Measurements from ENCODE around the gene IFITM2. TPM values are rescaled to one million over a fixed set of nuclear protein-coding genes. Genes with fewer than 3 reads are reported as not detected.
A peak's percentile ranks its signal among the peaks of the same experiment; 100 is the strongest.

IFITM2 gene
- total and polyA plus RNA-seq, 2 experiments from 2014 or later, result 91.2 to 857 TPM

DNA sequence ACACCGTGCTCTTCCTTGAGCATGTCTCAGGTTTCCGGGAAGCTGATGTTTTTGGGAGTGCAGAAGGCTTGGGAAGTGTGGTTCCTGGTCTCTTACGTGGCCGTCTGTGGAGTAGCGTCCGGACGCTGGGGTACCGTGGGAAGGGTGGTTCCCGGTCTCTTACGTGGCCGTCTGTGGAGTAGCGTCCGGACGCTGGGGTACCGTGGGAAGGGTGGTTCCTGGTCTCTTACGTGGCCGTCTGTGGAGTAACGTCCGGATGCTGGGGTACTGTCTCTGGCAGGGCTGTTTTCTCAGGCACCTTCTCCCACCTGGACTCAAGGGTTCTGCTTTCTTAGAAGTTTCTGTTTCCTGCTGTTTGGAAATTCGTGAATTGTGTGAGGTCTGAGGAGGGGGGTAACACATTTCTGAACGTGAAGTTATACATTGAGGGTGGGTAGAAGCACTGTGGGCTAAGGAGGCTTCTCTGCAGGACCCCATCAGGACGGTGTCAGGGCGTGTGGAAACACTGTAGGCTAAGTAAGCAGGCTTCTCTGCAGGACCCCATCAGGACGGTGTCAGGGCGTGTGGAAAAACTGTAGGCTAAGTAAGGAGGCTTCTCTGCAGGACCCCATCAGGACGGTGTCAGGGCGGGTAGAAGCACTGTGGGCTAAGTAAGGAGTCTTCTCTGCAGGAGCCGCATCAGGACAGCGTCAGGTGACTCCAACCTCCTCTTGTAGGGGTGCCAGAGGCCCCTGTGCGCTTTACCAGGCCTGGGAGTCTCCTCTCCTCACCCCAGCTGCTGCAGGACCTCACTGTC is 18.4 kb downstream of the IFITM2 start (continued):
- TF ChIP-seq, protein P1, sequence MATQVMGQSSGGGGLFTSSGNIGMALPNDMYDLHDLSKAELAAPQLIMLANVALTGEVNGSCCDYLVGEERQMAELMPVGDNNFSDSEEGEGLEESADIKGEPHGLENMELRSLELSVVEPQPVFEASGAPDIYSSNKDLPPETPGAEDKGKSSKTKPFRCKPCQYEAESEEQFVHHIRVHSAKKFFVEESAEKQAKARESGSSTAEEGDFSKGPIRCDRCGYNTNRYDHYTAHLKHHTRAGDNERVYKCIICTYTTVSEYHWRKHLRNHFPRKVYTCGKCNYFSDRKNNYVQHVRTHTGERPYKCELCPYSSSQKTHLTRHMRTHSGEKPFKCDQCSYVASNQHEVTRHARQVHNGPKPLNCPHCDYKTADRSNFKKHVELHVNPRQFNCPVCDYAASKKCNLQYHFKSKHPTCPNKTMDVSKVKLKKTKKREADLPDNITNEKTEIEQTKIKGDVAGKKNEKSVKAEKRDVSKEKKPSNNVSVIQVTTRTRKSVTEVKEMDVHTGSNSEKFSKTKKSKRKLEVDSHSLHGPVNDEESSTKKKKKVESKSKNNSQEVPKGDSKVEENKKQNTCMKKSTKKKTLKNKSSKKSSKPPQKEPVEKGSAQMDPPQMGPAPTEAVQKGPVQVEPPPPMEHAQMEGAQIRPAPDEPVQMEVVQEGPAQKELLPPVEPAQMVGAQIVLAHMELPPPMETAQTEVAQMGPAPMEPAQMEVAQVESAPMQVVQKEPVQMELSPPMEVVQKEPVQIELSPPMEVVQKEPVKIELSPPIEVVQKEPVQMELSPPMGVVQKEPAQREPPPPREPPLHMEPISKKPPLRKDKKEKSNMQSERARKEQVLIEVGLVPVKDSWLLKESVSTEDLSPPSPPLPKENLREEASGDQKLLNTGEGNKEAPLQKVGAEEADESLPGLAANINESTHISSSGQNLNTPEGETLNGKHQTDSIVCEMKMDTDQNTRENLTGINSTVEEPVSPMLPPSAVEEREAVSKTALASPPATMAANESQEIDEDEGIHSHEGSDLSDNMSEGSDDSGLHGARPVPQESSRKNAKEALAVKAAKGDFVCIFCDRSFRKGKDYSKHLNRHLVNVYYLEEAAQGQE (IDR thresholded peaks at IDR 0.05; ENCODE audit: unreplicated experiment), result no peak
- TF ChIP-seq EZH2phosphoT487 (IDR thresholded peaks at IDR 0.05; ENCODE audit: unreplicated experiment) (no peak), ZNF331 (CRISPR knock-in tag; IDR thresholded peaks at IDR 0.05; ENCODE audit: low read depth) (no peak)

DNA sequence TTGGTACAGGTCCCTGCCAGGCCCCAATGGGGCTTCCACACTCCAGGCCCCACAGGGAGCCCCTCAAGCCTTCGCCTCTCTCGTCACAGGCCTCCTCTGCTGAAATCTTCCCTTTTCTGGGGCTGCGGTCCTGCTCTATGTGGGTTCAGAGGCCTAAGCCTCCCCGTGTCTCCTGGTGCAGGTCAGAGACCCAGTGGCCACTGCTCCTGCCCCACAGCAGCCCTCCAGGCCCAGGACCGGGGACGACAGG is 18.9 kb downstream of the IFITM2 start:
- Histone ChIP-seq H3K4me3 (no peak overlapping the region), H2AFZ (0 out of 2 replicates have a peak overlapping the region, but pooled peaks have one; percentile 28), H3K27me3 (ENCODE audit: insufficient read depth) (no peaks in the 10 kb centered on the region), H3K9me2 (ENCODE audit: insufficient read depth) (no peaks in the 10 kb centered on the region), H3K4me2 (no peak overlapping the region), H4K20me1 (replicated peaks; ENCODE audit: insufficient read depth) (no peaks in the 10 kb centered on the region), H3K27ac (ENCODE audit: low read depth) (no peak overlapping the region), H3K36me3 (ENCODE audit: insufficient read depth) (no peaks in the 10 kb centered on the region), H3K79me2 (replicated peaks; ENCODE audit: insufficient read depth) (no peaks in the 10 kb centered on the region), H3K4me1 (ENCODE audit: insufficient read depth) (peaks cover 6% of the 10 kb centered on the region), H3F3A (replicated peaks; ENCODE audit: low read depth) (0 out of 2 replicates have a peak, but pooled peaks cover 15% of the 10 kb centered on the region)
- H3K36me3 Mint-ChIP-seq (ENCODE audit: low read depth), result peaks cover 11% of the 10 kb centered on the region; the same call in 2 of the 3 replicates
- peaks cover 6% of the 10 kb centered on the region; the same call in 2 of the 3 replicates for H3K9me3 Mint-ChIP-seq
- ATAC-seq (peak; percentile 13), DNase-seq (ENCODE audit: low spot score) (no peak)
- TF ChIP-seq EZH2 (IDR thresholded peaks at IDR 0.05; ENCODE audit: low read depth, unreplicated experiment), result no peak
- TF ChIP-seq STAT1 (IDR thresholded peaks at IDR 0.05; ENCODE audit: unreplicated experiment), result no peak
- peaks cover 33% of the 10 kb centered on the region for H3K4me1 Mint-ChIP-seq
- no peak overlapping the region for H3K27ac Mint-ChIP-seq
- H3K27me3 Mint-ChIP-seq (ENCODE audit: insufficient read depth, low read depth, poor library complexity), result peaks cover 17% of the 10 kb centered on the region
- no peak overlapping the region for H3K4me3 Mint-ChIP-seq

DNA sequence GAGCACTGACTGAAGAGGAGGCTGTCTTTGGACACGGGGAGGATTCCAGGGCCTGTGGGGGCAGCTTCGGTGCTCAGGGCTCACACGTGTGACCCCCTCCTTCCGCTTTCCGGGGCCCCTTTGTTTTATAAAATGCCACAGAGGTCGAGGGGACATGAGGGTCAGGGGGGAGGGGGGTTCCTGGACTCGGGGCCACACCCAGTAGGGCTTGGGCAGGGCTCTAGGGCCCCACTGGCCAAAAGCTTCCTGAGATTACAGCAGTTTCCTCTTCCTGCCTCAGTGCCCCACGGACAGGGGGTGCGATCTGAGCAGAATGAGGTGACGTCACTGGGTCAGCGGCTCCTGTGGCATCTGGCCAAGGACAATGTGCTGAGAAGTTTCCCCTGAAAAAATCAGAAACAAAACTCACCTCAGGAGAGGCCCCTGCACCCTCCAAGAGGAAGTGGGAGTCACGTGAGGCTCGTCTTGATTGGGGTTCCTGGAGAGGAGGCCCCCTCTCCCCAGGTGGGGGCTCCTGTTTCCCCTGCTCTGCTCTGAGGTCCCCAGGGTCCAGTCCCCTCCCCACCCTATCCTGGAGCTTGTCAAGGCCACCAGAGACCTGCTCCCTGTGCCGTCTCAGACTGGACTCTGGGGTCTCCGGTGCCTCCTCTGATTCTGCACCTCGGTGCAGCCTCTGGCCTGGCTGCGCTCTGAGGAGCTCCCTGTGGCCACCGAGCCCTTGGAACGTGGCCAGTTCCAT is 19.4 kb downstream of the IFITM2 start:
- Histone ChIP-seq H3K4me3 (no peak overlapping the region), H3K27me3 (ENCODE audit: insufficient read depth) (no peaks in the 10 kb centered on the region), H3K36me3 (ENCODE audit: insufficient read depth) (no peaks in the 10 kb centered on the region; the same call in 1 of the 2 replicates), H3F3A (replicated peaks; ENCODE audit: low read depth) (0 out of 2 replicates have a peak, but pooled peaks cover 15% of the 10 kb centered on the region), H3K27ac (ENCODE audit: low read depth) (no peak overlapping the region), H3K4me2 (no peak overlapping the region), H3K9me2 (ENCODE audit: insufficient read depth) (no peaks in the 10 kb centered on the region), H3K79me2 (replicated peaks; ENCODE audit: insufficient read depth) (no peaks in the 10 kb centered on the region), H2AFZ (0 out of 2 replicates have a peak overlapping the region, but pooled peaks have one; percentile 28), H3K4me1 (ENCODE audit: insufficient read depth) (peaks cover 6% of the 10 kb centered on the region), H4K20me1 (replicated peaks; ENCODE audit: insufficient read depth) (no peaks in the 10 kb centered on the region)
- DNase-seq (ENCODE audit: low spot score) (no peak), ATAC-seq (no peak)
- Mint-ChIP-seq H3K4me3 (no peak overlapping the region), H3K27me3 (ENCODE audit: insufficient read depth, low read depth, poor library complexity) (peaks cover 17% of the 10 kb centered on the region), H3K4me1 (peaks cover 33% of the 10 kb centered on the region), H3K36me3 (ENCODE audit: low read depth) (peaks cover 13% of the 10 kb centered on the region; the same call in 2 of the 3 replicates), H3K27ac (no peak overlapping the region), H3K9me3 (peaks cover 6% of the 10 kb centered on the region; the same call in 2 of the 3 replicates)
- TF ChIP-seq NANOG (IDR thresholded peaks at IDR 0.05; ENCODE audit: borderline replicate concordance) (no peak), EZH2phosphoT487 (IDR thresholded peaks at IDR 0.05; ENCODE audit: unreplicated experiment) (no peak), STAT1 (IDR thresholded peaks at IDR 0.05; ENCODE audit: unreplicated experiment) (no peak), ZNF114 (CRISPR knock-in tag; IDR thresholded peaks at IDR 0.05) (no peak)
- TF ChIP-seq, protein P2, sequence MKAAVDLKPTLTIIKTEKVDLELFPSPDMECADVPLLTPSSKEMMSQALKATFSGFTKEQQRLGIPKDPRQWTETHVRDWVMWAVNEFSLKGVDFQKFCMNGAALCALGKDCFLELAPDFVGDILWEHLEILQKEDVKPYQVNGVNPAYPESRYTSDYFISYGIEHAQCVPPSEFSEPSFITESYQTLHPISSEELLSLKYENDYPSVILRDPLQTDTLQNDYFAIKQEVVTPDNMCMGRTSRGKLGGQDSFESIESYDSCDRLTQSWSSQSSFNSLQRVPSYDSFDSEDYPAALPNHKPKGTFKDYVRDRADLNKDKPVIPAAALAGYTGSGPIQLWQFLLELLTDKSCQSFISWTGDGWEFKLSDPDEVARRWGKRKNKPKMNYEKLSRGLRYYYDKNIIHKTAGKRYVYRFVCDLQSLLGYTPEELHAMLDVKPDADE (IDR thresholded peaks at IDR 0.05), result no peak
